Large intestine (tissue), 3 donors: ENCODE measurements around the gene REN. TPM values are rescaled to one million over a fixed set of nuclear protein-coding genes. Genes with fewer than 3 reads are reported as not detected.

ENCODE experiments used
- DNase-seq, 2 donors: peaks; one replicate each; pipeline versions ENCODE4 v3.0.0 to v3.0.0-alpha.2; 2013
- H3K27ac ChIP-seq: one replicate; pipeline ENCODE4 v1.5.1; 2013; ENCODE audit warnings: low read length
- H3K27me3 ChIP-seq: 2 replicates; pipeline ENCODE4 v1.6.1; 2013; ENCODE audit warnings: low read length; ENCODE audit not compliant: control insufficient read depth, insufficient read depth
- H3K36me3 ChIP-seq: 2 replicates; pipeline ENCODE4 v1.6.1; 2013; ENCODE audit warnings: low read length; ENCODE audit not compliant: control insufficient read depth, insufficient read depth
- H3K4me1 ChIP-seq: one replicate; pipeline ENCODE4 v1.6.1; 2013; ENCODE audit warnings: low read length; ENCODE audit not compliant: control insufficient read depth, insufficient read depth
- H3K4me3 ChIP-seq: one replicate; pipeline ENCODE4 v1.5.1; 2013; ENCODE audit warnings: low read length
- H3K9me3 ChIP-seq: one replicate; pipeline ENCODE4 v1.6.1; 2013; ENCODE audit warnings: mild to moderate bottlenecking, low read depth, low read length, moderate library complexity; ENCODE audit not compliant: control insufficient read depth
- WGBS: methylation state at CpG from one replicate; pipeline ENCODE4 v1.1.5; 2013; ENCODE audit warnings: low lambda C conversion rate; ENCODE audit not compliant: insufficient coverage; 5-methylcytosine and 5-hydroxymethylcytosine counted together
- polyA plus RNA-seq: library from polyadenylated mRNA; unstranded; fragments of 120-200 nt; gene quantifications from one replicate; pipeline ENCODE4 v1.2.1, GENCODE V29; 2013

The REN gene
- polyA plus RNA-seq, 1 donor = 4.2 TPM

DNA sequence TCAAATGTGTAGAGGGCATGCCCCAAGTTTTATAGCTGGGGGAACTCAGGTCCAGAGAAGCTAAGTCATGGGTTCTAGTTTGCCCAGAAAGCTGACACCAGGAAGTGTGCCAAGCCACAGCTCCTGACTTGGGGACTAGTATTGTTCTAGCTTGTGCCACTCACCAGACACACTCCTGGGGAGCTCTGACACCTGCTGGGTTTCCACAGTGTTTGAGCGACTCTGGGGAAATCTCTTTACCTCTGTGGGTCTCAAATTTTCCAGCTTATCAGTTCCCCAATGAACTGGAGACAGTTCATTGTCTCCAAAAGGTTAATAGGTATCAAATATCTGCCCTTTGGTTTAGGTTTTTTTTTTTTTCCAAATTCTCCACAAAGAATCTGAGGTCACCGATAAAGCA lies 25.9 kb upstream of the REN start:
- Histone ChIP-seq H3K27ac (no peak overlapping the region), H3K36me3 (no peaks in the 10 kb centered on the region), H3K27me3 (no peaks in the 10 kb centered on the region), H3K9me3 (no peaks in the 10 kb centered on the region), H3K4me3 (no peak overlapping the region), H3K4me1 (peaks cover 54% of the 10 kb centered on the region)
- DNase-seq = no peak
- WGBS = no CpG with 5 or more reads among the region's 2 CpGs

DNA sequence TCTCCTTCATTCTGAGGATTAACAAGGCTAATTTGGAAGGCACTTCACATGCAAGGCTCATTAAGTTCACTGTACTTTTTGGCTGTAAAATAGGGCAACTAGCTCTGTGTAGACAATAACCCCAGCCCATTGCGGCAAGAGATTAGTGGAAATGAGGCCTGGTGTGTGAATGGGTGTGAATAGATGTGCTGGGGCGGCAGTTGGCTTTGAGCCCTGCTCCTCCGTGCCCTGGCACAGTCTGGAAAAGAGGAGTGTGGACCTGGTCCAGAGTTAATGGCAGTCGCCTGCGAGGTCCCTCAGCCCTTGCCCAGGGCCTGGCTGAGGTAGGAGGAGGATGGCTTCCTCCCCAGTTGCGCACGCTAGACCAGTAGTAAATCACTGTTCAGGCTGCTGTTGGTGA lies 25.3 kb upstream of the REN start:
- WGBS = no CpG with 5 or more reads among the region's 7 CpGs
- no peak for DNase-seq
- Histone ChIP-seq H3K9me3 (no peaks in the 10 kb centered on the region), H3K27ac (peak overlapping the region; percentile 83), H3K36me3 (no peaks in the 10 kb centered on the region), H3K4me1 (peaks cover 58% of the 10 kb centered on the region), H3K4me3 (no peak overlapping the region), H3K27me3 (no peaks in the 10 kb centered on the region)

DNA sequence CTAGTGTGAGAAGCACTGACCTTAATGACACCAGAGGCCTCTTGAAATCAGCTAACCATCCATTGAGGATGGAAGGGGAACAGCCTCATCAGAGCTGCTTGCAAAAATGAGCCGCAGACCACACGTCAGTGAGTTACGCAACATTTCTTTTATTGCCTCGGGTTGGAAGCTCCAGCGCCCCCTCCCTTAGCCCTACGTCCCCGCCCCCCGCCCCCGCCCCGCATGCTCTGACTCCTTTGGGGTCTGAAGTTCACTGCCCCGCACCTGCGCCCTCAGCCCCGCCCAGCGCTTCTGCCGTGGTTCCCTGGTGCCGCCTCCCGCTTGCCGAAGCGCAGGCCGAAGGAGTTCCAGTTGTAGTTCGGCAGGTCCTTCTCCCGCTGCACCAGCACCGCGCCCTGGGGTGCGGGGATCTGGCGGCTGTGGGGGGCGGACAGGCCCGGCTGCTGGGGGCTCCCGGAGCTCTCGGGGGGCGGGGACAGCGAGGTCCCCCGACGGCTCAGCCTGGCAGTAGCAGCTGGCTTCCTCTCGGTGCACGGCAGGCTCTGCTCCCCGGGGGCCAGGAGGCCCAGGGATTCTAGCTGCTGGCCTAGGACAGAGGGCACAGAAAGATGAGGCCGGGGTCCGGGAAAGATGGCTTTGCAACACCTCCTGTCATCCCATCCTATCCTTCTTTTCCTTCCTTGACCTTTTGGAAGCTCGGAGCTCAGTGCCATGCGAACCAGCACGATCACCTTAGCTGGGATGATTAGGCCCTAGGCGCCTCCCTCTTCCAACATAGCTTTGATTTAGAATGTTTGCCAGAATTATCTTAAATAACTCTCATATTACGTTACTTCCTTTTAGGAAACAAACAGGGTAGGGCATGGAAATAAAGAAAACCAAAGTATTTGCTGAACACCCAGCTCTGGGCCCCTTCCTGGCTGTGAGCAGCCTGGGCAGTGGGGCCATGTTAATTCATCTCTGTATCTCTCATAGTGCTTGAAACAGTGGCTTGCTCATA lies 24.4 kb upstream of the REN start:
- Histone ChIP-seq H3K9me3 (no peaks in the 10 kb centered on the region), H3K27me3 (no peaks in the 10 kb centered on the region), H3K4me1 (peaks cover 61% of the 10 kb centered on the region), H3K27ac (peak overlapping the region; percentile 83), H3K4me3 (peak overlapping the region; percentile 13), H3K36me3 (no peaks in the 10 kb centered on the region)
- DNase-seq = peak; percentile 81 to 94
- no CpG with 5 or more reads among the region's 44 CpGs for WGBS

DNA sequence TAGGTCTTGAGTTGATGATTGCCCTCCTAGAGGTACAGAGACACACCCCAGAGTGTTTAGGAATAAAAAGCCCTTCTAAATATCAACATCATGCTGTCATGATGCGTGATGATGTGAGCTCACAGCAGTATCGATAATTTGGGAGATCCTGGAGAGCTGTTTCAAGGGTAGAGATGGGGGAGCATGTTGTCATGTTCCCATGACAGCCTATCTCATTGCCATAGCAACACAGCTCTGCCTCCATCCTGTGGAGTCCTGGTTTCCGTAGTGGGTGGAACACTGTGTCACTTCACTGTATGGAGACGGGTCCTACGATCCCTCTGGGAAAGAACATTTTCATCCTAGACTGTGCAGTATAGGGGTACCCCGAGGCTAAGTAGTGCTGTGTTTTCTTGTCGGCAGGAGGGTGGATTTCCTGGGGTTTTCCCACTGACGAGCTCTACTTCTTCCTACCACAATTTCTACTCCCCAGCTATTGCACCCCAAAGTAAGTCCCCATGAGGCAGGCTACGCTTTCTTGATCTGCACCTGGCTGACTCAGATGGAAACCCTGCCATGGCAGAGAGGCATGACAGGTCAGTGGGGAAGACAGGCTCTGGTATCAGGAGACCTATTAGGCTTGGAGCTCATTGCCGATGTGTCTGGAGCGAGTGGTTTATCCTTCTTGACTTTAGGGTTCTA lies 23.0 kb upstream of the REN start:
- Histone ChIP-seq H3K9me3 (no peaks in the 10 kb centered on the region), H3K36me3 (no peaks in the 10 kb centered on the region), H3K4me3 (no peak overlapping the region), H3K27ac (no peak overlapping the region), H3K4me1 (peaks cover 53% of the 10 kb centered on the region), H3K27me3 (no peaks in the 10 kb centered on the region)
- no CpG with 5 or more reads among the region's 11 CpGs for WGBS
- DNase-seq = no peak

DNA sequence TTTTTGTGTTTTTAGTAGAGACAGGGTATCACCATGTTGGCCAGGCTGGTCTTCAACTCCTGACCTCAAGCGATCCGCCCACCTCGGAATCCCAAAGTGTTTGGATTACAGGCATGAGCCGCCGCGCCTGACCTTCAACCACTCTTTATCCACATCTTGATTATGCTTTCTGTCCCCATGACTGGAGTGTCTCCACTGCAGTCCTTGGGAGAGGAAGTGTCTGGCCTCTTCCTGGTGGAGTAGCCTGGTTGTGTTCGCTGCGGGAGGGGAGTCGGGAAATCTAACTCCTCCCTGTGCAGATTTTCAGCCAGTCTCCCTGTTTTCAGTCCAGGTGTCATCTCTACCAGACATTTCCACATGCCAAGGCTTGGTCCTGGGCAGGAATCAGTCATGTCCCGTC lies 20.5 kb upstream of the REN start:
- H3K27ac ChIP-seq = peak overlapping the region; percentile 13
- no peaks in the 10 kb centered on the region for H3K36me3 ChIP-seq
- H3K27me3 ChIP-seq = no peaks in the 10 kb centered on the region
- 100% methylated on average over 1 of the region's 10 CpGs for WGBS
- H3K4me3 ChIP-seq = no peak overlapping the region
- peaks cover 29% of the 10 kb centered on the region for H3K4me1 ChIP-seq
- peak; percentile 54 to 88 for DNase-seq
- H3K9me3 ChIP-seq = no peaks in the 10 kb centered on the region

DNA sequence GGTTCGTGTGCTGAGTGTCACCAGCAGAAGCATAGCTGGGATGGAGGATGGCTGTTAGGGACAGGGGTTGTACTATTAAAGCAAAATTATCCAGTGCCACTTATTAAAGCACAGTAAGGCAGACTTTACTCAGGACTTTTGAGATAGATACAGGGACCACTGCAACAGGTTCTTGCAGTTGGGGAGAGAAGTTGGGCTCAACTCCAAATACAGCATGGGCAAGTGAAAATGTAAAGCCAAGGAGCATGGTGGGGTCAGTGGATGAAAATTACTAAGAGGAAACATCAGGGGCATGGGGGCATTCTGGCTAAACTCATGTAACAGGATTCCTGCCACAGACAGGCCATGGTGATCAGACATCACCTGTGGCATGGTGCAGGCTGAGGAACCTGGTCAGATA lies 15.0 kb upstream of the REN start:
- no CpG with 5 or more reads among the region's 1 CpG for WGBS

DNA sequence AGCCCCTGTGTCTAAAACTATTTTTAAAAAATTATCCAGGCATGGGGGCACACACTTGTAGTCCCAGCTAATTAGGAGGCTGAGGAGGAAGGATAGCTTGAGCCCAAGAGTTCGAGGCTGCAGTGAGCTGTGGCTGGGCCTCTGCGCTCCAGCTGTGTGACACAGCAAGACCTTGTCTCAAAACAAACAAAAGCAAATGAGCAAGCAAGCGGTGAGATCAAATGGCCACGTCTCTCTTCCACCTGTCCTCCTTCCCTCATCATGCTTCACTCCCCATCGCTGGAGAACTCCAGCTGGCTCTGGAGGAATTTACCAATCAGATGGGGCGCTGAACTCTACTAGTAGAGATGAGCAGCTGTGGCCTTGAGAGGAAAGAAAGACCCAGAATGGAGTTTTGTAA lies 14.0 kb upstream of the REN start:
- no peak for DNase-seq
- Histone ChIP-seq H3K9me3 (no peaks in the 10 kb centered on the region), H3K4me3 (no peak overlapping the region), H3K27me3 (no peaks in the 10 kb centered on the region), H3K4me1 (peaks cover 8% of the 10 kb centered on the region), H3K27ac (no peak overlapping the region), H3K36me3 (no peaks in the 10 kb centered on the region)
- no CpG with 5 or more reads among the region's 6 CpGs for WGBS

More for the DNA sequence above, 15.0 kb upstream of the REN start:
- Histone ChIP-seq H3K9me3 (no peaks in the 10 kb centered on the region), H3K4me3 (no peak overlapping the region), H3K4me1 (peaks cover 10% of the 10 kb centered on the region), H3K27me3 (no peaks in the 10 kb centered on the region), H3K27ac (no peak overlapping the region), H3K36me3 (no peaks in the 10 kb centered on the region)
- DNase-seq = no peak

DNA sequence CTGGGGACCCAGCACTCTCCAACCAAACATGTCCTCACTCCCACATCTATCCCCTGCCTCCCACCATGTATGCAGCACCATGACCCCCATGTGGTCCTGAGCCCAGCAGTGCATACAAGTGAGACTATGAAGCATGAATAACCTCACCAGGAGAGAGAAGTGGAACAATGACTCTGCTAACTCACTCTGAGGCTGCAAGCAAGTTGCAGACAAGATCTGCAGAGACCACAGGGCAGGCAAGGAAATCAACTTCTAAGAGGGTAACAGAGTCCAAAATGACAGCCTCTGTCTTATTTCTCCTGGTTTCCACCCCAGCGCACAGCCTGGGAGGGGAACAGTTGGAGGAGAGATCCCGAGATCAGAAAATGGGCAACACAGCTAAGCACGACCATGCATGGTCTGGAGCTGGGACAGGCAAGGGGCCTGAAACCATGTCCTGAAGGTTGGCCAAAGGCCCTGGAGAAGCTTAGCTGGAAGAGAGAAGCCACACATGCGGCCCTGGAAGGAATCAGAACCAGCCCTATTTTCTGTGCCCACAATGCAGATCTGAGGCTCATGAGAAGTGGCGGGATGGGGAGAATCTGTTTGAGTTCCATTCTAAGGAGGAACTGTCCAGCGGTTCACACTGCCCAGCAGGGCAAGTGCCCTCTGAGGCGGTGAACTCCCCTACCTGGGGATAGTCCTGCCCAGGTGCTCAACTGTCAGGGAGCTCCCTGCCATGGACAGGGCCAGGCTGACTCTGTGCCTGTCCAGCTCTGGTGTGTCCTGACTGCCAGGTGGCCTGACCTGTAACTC lies 12.5 kb upstream of the REN start:
- Histone ChIP-seq H3K9me3 (no peaks in the 10 kb centered on the region), H3K27me3 (no peaks in the 10 kb centered on the region), H3K36me3 (no peaks in the 10 kb centered on the region), H3K4me3 (no peak overlapping the region), H3K4me1 (peaks cover 8% of the 10 kb centered on the region), H3K27ac (no peak overlapping the region)
- 83% methylated on average over 1 of the region's 7 CpGs for WGBS
- no peak for DNase-seq

DNA sequence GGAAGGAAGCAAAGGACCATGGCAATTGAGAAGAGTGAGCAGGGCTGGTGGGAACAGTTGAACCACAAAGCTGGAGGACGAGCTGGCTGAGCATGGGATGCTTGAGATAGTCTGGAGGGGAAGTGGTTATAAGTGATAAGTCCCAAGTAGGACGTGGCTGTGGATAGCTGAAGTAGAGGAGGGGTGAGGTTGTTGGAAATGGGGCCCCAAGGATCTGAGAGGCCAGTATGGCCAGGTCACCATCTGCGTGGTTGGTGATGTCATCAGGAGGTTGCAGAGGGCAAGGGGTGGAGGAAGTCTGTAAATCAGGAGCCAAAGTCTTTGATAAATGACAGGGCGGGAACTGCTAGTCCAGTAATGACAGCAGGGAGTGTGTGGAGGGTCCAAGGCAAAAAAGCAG lies 11.0 kb upstream of the REN start:
- Histone ChIP-seq H3K36me3 (no peaks in the 10 kb centered on the region), H3K27ac (no peak overlapping the region), H3K4me1 (peaks cover 8% of the 10 kb centered on the region), H3K9me3 (no peaks in the 10 kb centered on the region), H3K4me3 (no peak overlapping the region), H3K27me3 (no peaks in the 10 kb centered on the region)
- DNase-seq = peak; percentile 57 to 79
- WGBS = 30% methylated on average over 2 of the region's 4 CpGs

DNA sequence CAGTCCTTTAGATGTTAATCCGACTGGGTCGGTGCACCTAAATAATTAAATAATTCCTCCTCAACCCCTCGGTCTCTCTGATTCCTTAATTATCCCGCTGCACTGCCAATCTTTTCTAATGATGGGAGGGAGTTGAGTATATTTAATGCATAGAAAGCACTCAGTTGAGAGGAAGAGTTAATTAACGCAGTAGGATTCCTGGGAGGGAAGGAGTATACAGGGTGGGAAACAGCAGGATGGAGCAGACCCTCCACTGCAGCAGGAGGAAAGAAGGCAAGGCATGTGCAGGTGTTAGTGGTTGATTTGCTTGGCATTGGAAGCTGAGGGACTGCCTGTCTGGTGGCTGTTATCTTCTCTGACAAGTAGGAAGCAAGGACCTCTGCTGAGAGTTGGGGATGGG lies 9.9 kb upstream of the REN start:
- no CpG with 5 or more reads among the region's 5 CpGs for WGBS
- Histone ChIP-seq H3K9me3 (no peaks in the 10 kb centered on the region), H3K4me3 (no peak overlapping the region), H3K4me1 (peaks cover 8% of the 10 kb centered on the region), H3K27ac (no peak overlapping the region), H3K36me3 (no peaks in the 10 kb centered on the region), H3K27me3 (no peaks in the 10 kb centered on the region)
- no peak for DNase-seq
